NB4 (cell line): ENCODE results near the gene AGAP2.

Source experiments
- CTCF ChIP-seq: IDR thresholded peaks from one replicate; pipeline ENCODE4 v1.5.1; 2012; ENCODE audit warnings: low read depth, low read length
- MAX ChIP-seq: IDR thresholded peaks from 2 replicates; pipeline ENCODE4 v1.6.1; 2011; ENCODE audit warnings: low read depth, low read length
- MYC ChIP-seq: IDR thresholded peaks from 2 replicates; pipeline ENCODE4 v1.6.1; 2011; ENCODE audit warnings: low read depth, low read length
- POLR2A ChIP-seq: IDR thresholded peaks from 2 replicates; pipeline ENCODE4 v1.6.1; 2011; ENCODE audit warnings: mild to moderate bottlenecking; ENCODE audit not compliant: insufficient read length; ENCODE audit errors: extremely low read depth

GRCh38 chr12:57723630-57723962 lies 14.9 kb downstream of the AGAP2 start:
- no peak for TF ChIP-seq CTCF
- no peak for TF ChIP-seq MAX
- TF ChIP-seq POLR2A = no peak
- no peak for TF ChIP-seq MYC
